ENCODE measurements around the gene GSTM1. TPM values are rescaled to one million over a fixed set of nuclear protein-coding genes. Genes with fewer than 3 reads are reported as not detected.

GSTM1 gene
- total RNA-seq, 4 donors from 2014 or later, result 93.7 TPM; not detected in 3

- H3K36me3 ChIP-seq, result no peaks in the 10 kb centered on the region
- no peak overlapping the region for H3K4me3 ChIP-seq
- no peak overlapping the region for H3K27ac ChIP-seq
- H3K4me1 ChIP-seq, result peaks cover 0 to 12% (median 4%) of the 10 kb centered on the region in 4 donors
- DNase-seq, result no peak
- H3K9me3 ChIP-seq, result no peaks in the 10 kb centered on the region
- H3K27me3 ChIP-seq, result no peaks in the 10 kb centered on the region
- no peak for TF ChIP-seq CTCF (IDR thresholded peaks at IDR 0.05)
- TF ChIP-seq POLR2A (IDR thresholded peaks at IDR 0.05), result no peak
Observed at GRCh38 chr1:109641861-109642260, 45.8 kb upstream of the GSTM1 start.

- TF ChIP-seq POLR2A (IDR thresholded peaks at IDR 0.05) (no peak), CTCF (IDR thresholded peaks at IDR 0.05) (no peak)
- Histone ChIP-seq H3K4me3 (no peak overlapping the region), H3K27me3 (no peaks in the 10 kb centered on the region), H3K4me1 (peaks cover 0 to 9% (median 4%) of the 10 kb centered on the region in 4 donors), H3K36me3 (no peaks in the 10 kb centered on the region), H3K27ac (no peak overlapping the region), H3K9me3 (no peaks in the 10 kb centered on the region)
- no peak for DNase-seq
Observed at GRCh38 chr1:109642626-109643025, 45.0 kb upstream of the GSTM1 start.

DNA sequence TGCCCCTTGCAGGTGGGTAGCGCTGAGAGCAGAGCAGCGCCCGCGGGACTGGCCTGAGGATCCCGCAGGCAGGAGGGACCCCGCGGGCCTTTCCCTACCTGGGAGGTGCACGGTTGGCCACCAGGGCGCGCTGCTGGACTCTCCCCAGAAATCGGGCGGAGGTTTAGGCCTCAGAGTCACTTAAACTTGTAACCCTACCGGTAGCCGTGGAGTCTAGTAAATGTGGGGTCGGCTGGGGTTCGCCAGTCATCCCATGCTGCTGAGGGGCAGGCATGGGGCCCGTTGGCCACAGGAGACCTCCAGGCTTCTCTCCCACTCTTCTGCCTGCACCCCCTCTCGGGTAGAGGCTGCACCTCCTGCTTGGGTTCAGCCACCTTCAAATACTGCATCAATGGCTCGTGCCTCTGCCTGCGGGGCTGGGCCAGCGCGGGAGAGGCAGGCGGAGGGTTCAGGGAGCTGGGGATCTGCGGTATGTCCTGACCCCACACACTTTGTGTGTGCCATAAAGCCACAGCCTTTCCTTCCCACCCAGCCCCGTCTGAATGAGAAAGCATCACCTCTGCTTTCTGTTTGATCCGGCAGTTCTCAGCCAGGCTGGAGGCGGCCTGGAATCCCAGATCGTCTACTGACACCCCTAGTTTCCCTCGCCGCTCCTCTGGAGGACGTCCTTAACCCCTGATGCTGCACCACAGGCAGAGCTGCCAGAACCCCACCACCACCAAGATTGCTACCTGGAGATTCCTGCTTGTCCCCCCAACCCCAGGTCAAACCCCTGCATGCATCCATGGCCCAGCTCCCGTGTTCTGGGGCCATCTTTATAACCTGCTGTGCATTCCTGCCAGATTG is 44.0 kb upstream of the GSTM1 start:
- peak; percentile 83 to 95 (median 92) for DNase-seq
- no peaks in the 10 kb centered on the region for H3K36me3 ChIP-seq
- H3K4me3 ChIP-seq, result no peak overlapping the region
- no peaks in the 10 kb centered on the region for H3K27me3 ChIP-seq
- peaks cover 0 to 9% (median 4%) of the 10 kb centered on the region in 4 donors for H3K4me1 ChIP-seq
- no peaks in the 10 kb centered on the region for H3K9me3 ChIP-seq
- TF ChIP-seq POLR2A (IDR thresholded peaks at IDR 0.05) (no peak), CTCF (IDR thresholded peaks at IDR 0.05) (peak; percentile 64 to 90 (median 86))
- H3K27ac ChIP-seq, result no peak overlapping the region

DNA sequence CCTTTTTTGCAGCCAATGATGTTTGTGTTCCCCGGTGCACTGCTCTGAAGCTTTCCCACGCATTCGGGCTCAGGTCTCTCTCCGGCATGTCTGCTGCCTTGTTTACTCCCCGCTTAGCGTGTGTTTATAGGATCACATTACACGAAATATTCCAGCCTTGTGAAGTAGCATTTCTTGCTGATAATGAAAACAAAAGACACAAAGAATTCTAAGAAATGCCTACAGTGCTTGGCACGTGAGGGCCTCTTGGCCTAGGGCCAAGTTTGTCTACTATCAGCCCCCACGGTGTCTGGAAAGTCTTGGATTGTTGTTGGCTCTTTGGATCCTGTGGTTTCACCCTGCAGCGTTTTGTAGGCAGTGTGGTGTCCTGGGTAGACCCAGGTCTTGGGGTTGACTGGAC is 42.9 kb upstream of the GSTM1 start:
- H3K36me3 ChIP-seq, result no peaks in the 10 kb centered on the region
- no peak overlapping the region for H3K27ac ChIP-seq
- no peak for DNase-seq
- peaks cover 0 to 9% (median 4%) of the 10 kb centered on the region in 4 donors for H3K4me1 ChIP-seq
- H3K27me3 ChIP-seq, result no peaks in the 10 kb centered on the region
- H3K9me3 ChIP-seq, result no peaks in the 10 kb centered on the region
- H3K4me3 ChIP-seq, result no peak overlapping the region
- TF ChIP-seq POLR2A (IDR thresholded peaks at IDR 0.05), result no peak
- no peak for TF ChIP-seq CTCF (IDR thresholded peaks at IDR 0.05)

- no peaks in the 10 kb centered on the region for H3K27me3 ChIP-seq
- H3K4me1 ChIP-seq, result peaks cover 0 to 4% (median 0%) of the 10 kb centered on the region in 4 donors
- H3K27ac ChIP-seq, result no peak overlapping the region
- no peak for DNase-seq
- TF ChIP-seq CTCF (IDR thresholded peaks at IDR 0.05) (peak in 2 of 6 experiments; percentile 1 to 5), POLR2A (IDR thresholded peaks at IDR 0.05) (no peak)
- no peak overlapping the region for H3K4me3 ChIP-seq
- H3K9me3 ChIP-seq, result no peaks in the 10 kb centered on the region
- H3K36me3 ChIP-seq, result no peaks in the 10 kb centered on the region
Observed at GRCh38 chr1:109649491-109649914, 38.1 kb upstream of the GSTM1 start.

Data from Peyer's patch (tissue), 4 donors.